Right lobe of liver (tissue), 4 donors: ENCODE results near the gene SV2C.

ENCODE experiments used
- CTCF ChIP-seq, 4 donors: fragments of 200-600 bp in 3 of 4; fragments of 450-650 bp in 1 of 4; IDR thresholded peaks; one replicate each; pipeline versions ENCODE4 v1.5.1 to v1.8.0; 2016 to 2022; ENCODE audit warnings: antibody characterized with exemption in 4 of 4, mild to moderate bottlenecking in 2 of 4
- POLR2A ChIP-seq: fragments of 450-650 bp; IDR thresholded peaks from one replicate; pipeline ENCODE4 v1.6.1; 2017; ENCODE audit warnings: antibody characterized with exemption, mild to moderate bottlenecking
- donor health status: DM: no; HTN: no; CAD: no.
- donor health status: DM: no; HTN: no; CAD: no.
- donor health status: DM: no; HTN: yes; CAD: no.

GRCh38 chr5:76326577-76327302, 243.6 kb downstream of the SV2C start:
- TF ChIP-seq CTCF (IDR thresholded peaks at IDR 0.05) (no peak), POLR2A (no peak)
